K562 (cell line): ENCODE results near the gene FOCAD.

Experiments used
- AFF4 ChIP-seq: sonication (generic); formaldehyde crosslinking; IDR thresholded peaks from 2 replicates; pipeline ENCODE4 v1.8.0; 2023; ENCODE audit warnings: mild to moderate bottlenecking, missing genetic modification reagents
- ARHGAP35 ChIP-seq: fragments of 450-650 bp; IDR thresholded peaks from 2 replicates; pipeline ENCODE4 v1.6.1; 2018; ENCODE audit not compliant: partially characterized antibody
- BMI1 ChIP-seq: fragments of 150-350 bp; IDR thresholded peaks from 2 replicates; pipeline ENCODE4 v1.6.1; 2014; ENCODE audit warnings: low read length
- CEBPG ChIP-seq, 3 experiments: fragments of 200-800 bp in 1 of 3; sonication (Bioruptor generic) in 1 of 3; sonication (generic) in 1 of 3; formaldehyde crosslinking in 1 of 3; IDR thresholded peaks in 2 of 3; conservative IDR thresholded peaks in 1 of 3; 2 replicates each; pipeline versions ENCODE4 v1.6.1 to v1.8.0; 2016 to 2022; ENCODE audit warnings: missing compliant biosample characterization in 2 of 3, missing genetic modification characterization in 2 of 3, mild to moderate bottlenecking in 1 of 3, missing genetic modification reagents in 1 of 3
- CTCF ChIP-seq, 3 experiments: IDR thresholded peaks in 2 of 3; conservative IDR thresholded peaks in 1 of 3; 2 replicates each; pipeline ENCODE4 v1.5.1; 2011 to 2012; ENCODE audit warnings: low read length in 3 of 3, mild to moderate bottlenecking in 3 of 3, control low read depth in 2 of 3, improper control_type of control experiment in 1 of 3, inconsistent platforms in 1 of 3, low read depth in 1 of 3, mixed read lengths in 1 of 3, moderate library complexity in 1 of 3; ENCODE audit not compliant: insufficient read depth in 2 of 3
- LCOR ChIP-seq: sonication (generic); formaldehyde crosslinking; IDR thresholded peaks from 2 replicates; pipeline ENCODE4 v1.8.0; 2022; ENCODE audit warnings: mild to moderate bottlenecking, missing genetic modification reagents
- MAZ ChIP-seq, 2 experiments: fragments of 450-650 bp in 1 of 2; sonication (generic) in 1 of 2; formaldehyde crosslinking; IDR thresholded peaks in 1 of 2; conservative IDR thresholded peaks in 1 of 2; 2 replicates each; pipeline versions ENCODE4 v1.4.0 to v1.5.0; 2020; ENCODE audit warnings: mild to moderate bottlenecking in 1 of 2, missing genetic modification reagents in 1 of 2
- PCBP1 ChIP-seq: fragments of 200-400 bp; formaldehyde crosslinking; IDR thresholded peaks from 2 replicates; pipeline ENCODE4 v1.6.1; 2018; ENCODE audit warnings: mild to moderate bottlenecking, low read depth, low read length; ENCODE audit not compliant: poor library complexity, severe bottlenecking
- PKNOX1 ChIP-seq: fragments of 450-650 bp; IDR thresholded peaks from 2 replicates; pipeline ENCODE4 v1.6.1; 2016
- SNAPC5 ChIP-seq: fragments of 250-450 bp; sonication (Bioruptor Pico); IDR thresholded peaks from 2 replicates; pipeline ENCODE4 v1.8.0; 2021; ENCODE audit warnings: moderate library complexity, mild to moderate bottlenecking, inconsistent platforms
- SPI1 ChIP-seq: IDR thresholded peaks from 2 replicates; pipeline ENCODE4 v1.6.1; 2011; ENCODE audit warnings: low read depth, low read length, control low read depth, borderline replicate concordance
- TAF1 ChIP-seq: IDR thresholded peaks from 2 replicates; pipeline ENCODE4 v1.6.1; 2011; ENCODE audit warnings: mild to moderate bottlenecking, low read length, moderate library complexity; ENCODE audit not compliant: insufficient read depth, control insufficient read depth, severe bottlenecking; ENCODE audit errors: extremely low read depth
- TFE3 ChIP-seq: fragments of 450-650 bp; formaldehyde crosslinking; IDR thresholded peaks from 2 replicates; pipeline ENCODE4 v1.4.0; 2020; ENCODE audit warnings: mild to moderate bottlenecking, mixed read lengths
- ZNF586 ChIP-seq: fragments of 450-650 bp; formaldehyde crosslinking; conservative IDR thresholded peaks from 2 replicates; pipeline ENCODE4 v1.4.0; 2020; ENCODE audit warnings: mild to moderate bottlenecking, moderate library complexity

GRCh38 chr9:20962536-20963225 is 278.6 kb downstream of the FOCAD start:
- TF ChIP-seq TFE3 (CRISPR knock-in tag), result no peak
- no peak for TF ChIP-seq PKNOX1
- TF ChIP-seq BMI1, result no peak
- no peak for TF ChIP-seq LCOR
- no peak for TF ChIP-seq ARHGAP35
- no peak for TF ChIP-seq CEBPG (CRISPR knock-in tag; IDR thresholded peaks at IDR 0.05)
- no peak for TF ChIP-seq CEBPG (tag; conservative IDR thresholded peaks at IDR 0.05 in 1 of 2, IDR thresholded peaks at IDR 0.05 in 1 of 2)
- no peak for TF ChIP-seq TAF1
- no peak for TF ChIP-seq AFF4 (CRISPR knock-in tag)
- TF ChIP-seq SPI1, result no peak
- TF ChIP-seq MAZ (CRISPR knock-in tag; conservative IDR thresholded peaks at IDR 0.05 in 1 of 2, IDR thresholded peaks at IDR 0.05 in 1 of 2), result no peak
- no peak for TF ChIP-seq SNAPC5 (CRISPR knock-in tag)
- TF ChIP-seq ZNF586 (CRISPR knock-in tag), result no peak
- no peak for TF ChIP-seq PCBP1
- no peak for TF ChIP-seq CTCF (IDR thresholded peaks at IDR 0.05 in 2 of 3, conservative IDR thresholded peaks at IDR 0.05 in 1 of 3; ENCODE audit: insufficient read depth in 2 of 3, low read depth in 1 of 3, low read length in 3 of 3)
